CD4-positive, alpha-beta T cell treated with Interleukin-4 for 1 hour (primary cell): ENCODE measurements around the gene ENTPD2.

Experiments used
- DNase-seq, 2 donors: peaks; one replicate each; pipeline ENCODE4 v3.0.0-alpha.2; 2020 to 2022

Gene ENTPD2

GRCh38 chr9:137053944-137054931 is at the start of gene ENTPD2:
Gene ENTPD2 (minus strand): TSS chr9:137054061. CDS start chr9:137053997, 64 bp downstream.
- DNase-seq = peak in 1 of 2 donors; percentile 42

GRCh38 chr9:137103206-137103999 is 49.5 kb upstream of the ENTPD2 start:
- no peak for DNase-seq

GRCh38 chr9:137099231-137099630 is 45.4 kb upstream of the ENTPD2 start:
- DNase-seq = no peak

- no peak for DNase-seq
These were observed 44.1 kb upstream of the ENTPD2 start for GRCh38 chr9:137097761-137098462.

GRCh38 chr9:137096785-137097546 is 43.1 kb upstream of the ENTPD2 start:
- DNase-seq = no peak

- DNase-seq = peak; percentile 83 to 88
These were observed 42.0 kb upstream of the ENTPD2 start for GRCh38 chr9:137095664-137096517.

- DNase-seq = no peak
These were observed 35.5 kb upstream of the ENTPD2 start for GRCh38 chr9:137089232-137089947.

DNA sequence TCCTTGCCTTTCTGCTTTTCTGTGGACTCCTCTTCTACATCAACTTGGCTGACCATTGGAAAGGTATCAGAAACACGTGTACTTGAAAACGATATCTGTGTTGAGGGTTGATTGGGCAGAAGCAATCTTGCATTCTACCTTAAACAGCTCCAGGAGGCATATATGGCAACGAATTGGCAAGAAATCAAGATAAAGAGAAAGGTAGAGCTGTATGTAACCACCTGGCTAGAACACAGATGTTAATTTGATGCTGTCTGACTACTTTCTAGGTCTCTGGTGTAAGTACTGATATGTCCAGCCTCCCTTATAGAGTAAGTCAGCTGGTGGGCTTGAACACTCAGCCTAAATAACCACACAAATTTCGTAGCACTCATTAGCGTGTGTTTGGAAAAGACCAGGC is 34.3 kb upstream of the ENTPD2 start:
- DNase-seq = no peak

GRCh38 chr9:137087409-137087925 is 33.6 kb upstream of the ENTPD2 start:
- no peak for DNase-seq

GRCh38 chr9:137086531-137087408 is 32.9 kb upstream of the ENTPD2 start, which contains the start of gene MAN1B1:
Gene MAN1B1 (plus strand): TSS chr9:137086985. CDS start chr9:137087000, 15 bp downstream.
- peak; percentile 99 to 100 for DNase-seq

DNA sequence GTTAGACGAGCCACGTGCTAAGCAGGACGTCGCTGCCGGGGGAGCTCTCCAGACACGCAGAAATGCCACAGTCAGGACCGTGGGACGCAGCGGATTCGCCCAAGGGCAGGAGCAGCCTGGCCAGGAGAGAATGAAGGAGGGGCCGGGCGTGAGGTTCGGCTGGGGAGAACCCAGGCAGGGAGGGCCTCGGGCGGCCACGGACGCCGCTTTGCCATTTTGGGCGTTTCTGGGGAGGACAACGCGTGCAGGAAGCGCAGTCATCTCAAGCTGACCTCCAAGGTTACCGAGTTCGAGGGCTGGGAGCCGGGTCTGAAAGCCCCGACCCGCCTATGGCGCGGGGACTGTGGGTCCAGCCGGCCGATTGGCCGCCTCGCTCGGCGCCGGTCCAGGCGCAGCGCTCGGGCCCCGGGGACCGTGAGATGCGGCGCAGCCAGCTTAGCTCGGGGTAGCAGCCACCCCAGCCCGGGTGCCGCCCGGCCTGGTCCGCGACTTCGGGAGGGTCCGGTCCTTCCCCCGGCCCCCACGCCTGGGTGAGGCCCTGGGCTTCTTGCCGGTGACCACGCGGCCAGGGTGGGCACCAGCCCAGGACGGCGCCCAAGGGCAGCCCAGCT is 32.2 kb upstream of the ENTPD2 start:
- peak; percentile 37 to 39 for DNase-seq

GRCh38 chr9:137084526-137084925 is 30.7 kb upstream of the ENTPD2 start:
- DNase-seq = no peak

DNA sequence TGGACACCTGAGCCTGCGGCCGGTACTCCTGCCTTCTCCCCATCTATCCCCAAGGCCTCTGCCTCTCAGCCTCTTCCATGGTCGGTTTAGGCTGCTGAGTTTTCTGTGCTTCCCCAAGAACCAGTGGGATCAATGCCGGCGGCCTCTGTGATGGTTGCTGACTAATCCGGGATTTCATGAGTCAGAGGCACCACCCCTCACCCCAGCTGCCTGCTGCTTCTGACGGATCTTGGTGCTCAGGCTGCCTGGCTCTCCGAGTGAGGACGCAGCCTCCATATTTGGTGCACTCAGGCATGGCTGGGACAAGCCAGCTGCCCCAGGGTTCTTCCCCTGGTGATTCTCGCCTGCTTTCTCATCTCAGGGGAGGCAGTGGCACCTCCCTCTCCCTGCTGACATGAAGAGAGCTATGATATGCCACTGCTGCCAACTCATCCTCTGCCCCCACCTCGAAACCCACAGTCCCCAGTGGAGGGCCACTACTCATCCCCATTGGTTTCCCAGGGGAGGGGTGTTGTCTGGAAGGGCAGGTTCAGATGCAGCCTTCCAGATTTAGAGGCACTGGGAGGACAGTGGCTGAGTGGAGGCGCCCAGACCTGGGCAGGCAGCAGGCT is 29.6 kb upstream of the ENTPD2 start:
- DNase-seq = no peak

DNA sequence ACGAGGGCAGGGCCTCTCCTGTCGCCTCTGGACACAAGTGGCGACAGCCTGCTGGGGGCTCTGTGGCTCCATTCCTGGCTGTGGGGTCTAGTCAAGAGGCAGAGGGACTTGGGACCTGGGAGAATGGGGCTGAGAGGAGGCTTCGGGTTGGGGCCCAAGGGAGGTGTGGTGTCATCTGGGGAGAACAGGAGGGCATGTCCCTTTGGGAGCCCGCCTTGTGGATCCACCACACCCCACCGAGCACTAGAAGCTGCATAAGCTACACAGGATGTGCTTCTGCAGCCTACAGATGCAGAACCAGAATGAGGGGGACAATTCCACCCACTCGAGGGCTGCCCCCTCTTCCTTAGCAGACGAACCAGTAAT is 29.0 kb upstream of the ENTPD2 start:
- DNase-seq = no peak

DNA sequence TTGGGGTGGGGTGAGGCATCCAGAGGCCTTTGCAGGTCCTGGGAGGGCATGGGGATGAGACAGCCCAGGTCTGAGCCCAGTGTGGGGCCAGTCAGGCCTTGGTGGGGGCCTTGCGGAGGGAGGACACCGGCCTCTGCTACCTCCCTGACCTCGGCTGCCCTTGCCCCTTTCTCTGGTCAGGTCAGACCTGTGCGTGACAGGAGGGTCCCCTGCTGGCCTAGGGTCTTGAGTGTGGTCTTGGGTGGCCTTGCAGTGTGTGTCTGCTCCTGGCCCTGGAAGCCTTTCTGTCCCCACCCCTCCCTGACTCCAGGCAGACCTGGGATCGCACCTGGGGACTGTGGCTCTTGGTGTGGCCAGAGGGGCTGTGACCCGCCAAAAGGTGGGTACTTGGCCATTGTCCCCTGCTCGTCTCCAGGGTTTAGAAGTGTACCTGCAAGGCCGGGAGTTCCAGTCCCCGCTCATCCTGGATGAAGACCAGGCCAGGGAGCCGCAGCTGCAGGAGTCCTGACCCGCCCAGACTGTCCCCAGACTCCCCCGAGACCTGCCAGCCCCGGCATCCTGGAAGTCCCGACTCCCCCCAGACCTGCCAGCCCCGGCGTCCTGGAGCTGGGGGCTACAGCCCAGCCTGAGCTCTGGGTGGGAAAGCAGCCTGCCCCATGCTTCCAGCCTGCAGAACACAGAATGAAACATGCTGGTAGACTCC is 28.5 kb upstream of the ENTPD2 start:
- DNase-seq = no peak

DNA sequence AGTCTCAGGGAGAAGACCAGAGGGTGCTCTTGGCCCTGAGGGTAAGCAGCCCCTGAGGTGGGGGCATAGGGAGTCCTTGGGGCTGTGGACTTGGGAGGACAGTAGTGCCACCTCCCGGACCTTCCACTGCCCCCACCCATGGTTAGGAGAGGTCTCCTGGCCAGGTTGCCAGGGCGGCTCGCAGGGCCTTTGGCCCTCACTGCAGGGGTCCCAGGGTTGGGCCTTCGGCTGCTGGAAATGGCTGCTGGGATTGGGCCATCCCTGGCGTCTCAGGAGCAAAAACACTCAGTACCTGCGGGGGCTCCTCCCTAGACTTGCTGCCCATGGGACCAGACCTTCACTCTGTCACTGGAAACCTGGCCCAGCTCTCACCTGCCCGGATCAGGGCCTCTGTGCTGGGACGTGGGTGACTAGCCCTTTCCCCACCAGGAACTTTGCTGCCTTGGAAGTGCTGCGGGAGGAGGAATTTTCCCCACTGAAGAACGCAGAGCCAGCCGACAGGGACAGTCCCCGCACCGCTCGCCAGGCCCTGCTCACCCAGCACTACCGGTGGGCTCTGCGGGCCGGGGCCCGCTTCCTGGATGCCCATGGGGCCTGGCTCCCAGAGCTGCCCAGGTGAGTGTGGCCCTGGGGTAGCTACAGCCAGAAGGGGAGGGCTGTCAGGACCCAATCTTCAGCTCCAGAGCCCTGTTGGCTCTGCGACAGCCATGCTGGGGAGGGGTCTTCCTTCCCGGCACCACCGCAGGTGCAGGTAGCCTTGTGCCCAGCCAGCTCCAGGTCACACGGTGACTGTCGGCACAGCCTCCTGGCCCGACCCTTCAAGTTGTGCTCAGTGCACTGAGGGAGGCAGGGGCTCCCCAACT is 26.6 kb upstream of the ENTPD2 start:
- no peak for DNase-seq

GRCh38 chr9:137079401-137079787 is 25.5 kb upstream of the ENTPD2 start:
- no peak for DNase-seq
